HG02885 (cell line): ENCODE results near the gene CATSPER2.
"Not testable (repeated sequence)": the region's sequence is repeated elsewhere in the genome, so short reads cannot be mapped to it uniquely, and the experiment has no call there.

ENCODE experiments used
- ATAC-seq: cut with Tn5 transposase; IDR thresholded peaks from one replicate; pipeline ENCODE4 v1.9.1; 2021; ENCODE audit warnings: mild to moderate bottlenecking; ENCODE audit not compliant: unreplicated experiment, poor library complexity

Gene CATSPER2

GRCh38 chr15:43648649-43649429, at the start of gene CATSPER2:
Gene CATSPER2, minus strand, starts transcription at chr15:43648844. Its CDS starts 783 bp downstream, at chr15:43648061.
- no peak for ATAC-seq

DNA sequence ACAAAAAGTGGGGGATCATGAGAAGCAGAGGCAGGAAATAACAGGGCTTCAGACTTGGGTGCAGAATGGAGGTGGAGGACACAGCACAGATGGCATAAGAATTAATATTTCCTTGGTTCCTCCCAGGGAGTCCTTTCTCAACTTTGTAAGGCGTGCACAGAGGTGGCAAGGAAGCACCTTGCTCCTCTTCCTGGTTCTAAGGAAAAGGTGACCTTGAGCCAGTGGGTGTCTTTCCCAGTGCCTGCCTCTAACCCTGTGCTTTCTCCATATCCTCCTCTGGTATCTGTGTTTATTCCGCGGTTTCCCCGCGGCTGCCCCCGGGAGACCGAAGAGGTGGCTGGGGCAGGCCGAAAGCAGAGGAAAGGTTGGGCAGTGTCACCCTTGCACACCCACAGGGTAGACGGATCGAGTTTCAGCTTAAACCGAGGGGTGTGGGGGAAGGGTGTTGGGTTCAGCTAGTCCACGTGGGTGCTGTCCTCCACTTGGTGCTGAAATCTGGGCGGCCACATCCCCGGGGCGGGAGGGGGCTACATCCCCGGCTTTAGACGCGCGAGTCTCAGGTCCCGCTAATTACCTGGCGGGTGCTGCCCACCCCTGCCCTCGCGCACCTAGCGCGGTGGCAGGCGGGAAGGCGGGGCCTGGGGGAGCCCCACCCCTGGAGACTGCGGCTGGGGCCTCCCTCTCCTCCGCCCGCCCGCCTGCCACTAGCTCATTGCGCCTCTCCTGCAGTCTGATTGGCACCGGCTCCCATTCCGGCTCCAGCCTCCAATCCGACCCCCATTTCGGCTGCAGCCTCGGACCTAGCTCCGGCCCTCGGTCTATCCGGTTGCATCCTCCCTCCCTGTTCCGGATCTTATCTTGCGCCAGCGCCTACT, 44.7 kb upstream of the CATSPER2 start, which contains the start of gene CKMT1A:
Gene CKMT1A, plus strand, starts transcription at position 712 of the 875 bp plus-strand sequence. CDS start 192 bp downstream, outside the sequence.
- not testable (repeated sequence) for ATAC-seq

GRCh38 chr15:43692679-43693078, 44.0 kb upstream of the CATSPER2 start:
- not testable (repeated sequence) for ATAC-seq

DNA sequence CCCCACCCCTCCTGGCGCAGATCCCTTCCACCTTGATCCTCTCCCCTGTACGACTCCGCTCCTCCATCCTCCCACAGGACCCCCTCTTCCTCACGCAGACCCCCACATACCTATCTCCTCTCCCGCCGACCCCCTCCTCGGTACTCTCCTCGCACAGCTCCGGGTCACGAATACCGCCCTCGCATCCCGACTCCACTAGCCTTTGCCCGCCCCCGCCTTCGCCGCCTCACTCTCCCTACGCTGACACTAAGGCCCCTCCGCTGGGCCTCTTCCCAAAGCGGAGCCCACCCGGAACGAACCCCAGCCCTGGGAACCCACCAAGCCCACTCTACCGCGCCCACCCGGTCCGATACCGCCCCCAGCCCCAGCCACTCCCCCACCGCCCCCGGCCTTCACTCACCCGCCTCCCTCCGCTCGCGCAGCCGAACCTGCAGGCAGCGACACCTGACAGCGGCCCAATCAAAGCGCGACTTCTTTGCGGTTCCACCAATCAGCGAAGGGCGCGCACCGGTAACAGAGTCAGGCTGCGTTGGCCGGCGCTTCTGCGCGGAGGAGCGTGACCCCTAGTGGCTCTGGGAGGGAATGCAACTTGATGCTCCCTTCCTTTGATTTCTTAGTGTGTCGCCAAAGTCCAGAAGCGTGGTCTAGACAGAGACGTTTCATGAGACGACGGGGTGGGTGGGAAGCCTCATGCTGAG, 41.1 kb upstream of the CATSPER2 start:
- peak; percentile 99 for ATAC-seq

DNA sequence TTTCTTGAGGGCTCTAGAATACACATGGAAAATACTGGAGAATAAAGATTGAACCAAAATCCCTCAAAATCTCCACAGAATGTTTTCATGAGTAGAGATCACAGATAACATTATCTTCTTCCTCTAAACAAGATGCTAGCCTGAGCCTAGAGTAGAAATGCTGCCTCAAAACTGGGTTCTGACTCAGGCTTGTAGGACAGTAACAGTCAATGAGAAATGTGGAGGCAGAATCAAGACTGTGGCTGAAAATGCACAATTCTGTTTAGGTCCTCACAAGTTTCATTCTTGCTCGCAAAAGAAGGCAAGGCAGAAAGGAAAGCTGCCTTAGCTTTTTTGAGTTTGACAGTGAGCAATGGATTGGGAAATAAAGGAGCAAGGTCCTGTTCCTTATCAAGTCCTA, 25.5 kb upstream of the CATSPER2 start:
- ATAC-seq = not testable (repeated sequence)

GRCh38 chr15:43666177-43666576, 17.5 kb upstream of the CATSPER2 start:
- not testable (repeated sequence) for ATAC-seq

GRCh38 chr15:43663333-43663732, 14.7 kb upstream of the CATSPER2 start:
- ATAC-seq = not testable (repeated sequence)

DNA sequence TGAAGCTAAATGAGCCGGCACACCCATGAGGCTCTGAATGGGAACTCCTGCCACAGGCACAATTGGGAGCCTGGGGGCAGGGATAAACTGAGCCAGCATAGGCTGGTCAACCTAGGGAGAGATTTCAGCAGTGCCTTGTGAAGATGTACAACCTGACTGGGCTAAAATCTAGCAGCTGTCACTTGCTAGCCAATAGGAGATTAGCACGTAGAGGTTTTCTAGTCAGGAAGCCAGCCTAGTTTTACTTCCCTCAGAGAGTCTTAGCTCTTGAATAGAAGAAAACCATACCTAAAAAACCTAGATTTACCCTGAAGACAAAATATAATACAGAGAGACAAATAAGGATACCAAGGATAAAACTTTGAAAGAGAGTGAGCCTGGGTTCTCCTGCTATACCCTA, 13.6 kb upstream of the CATSPER2 start:
- ATAC-seq = not testable (repeated sequence)

GRCh38 chr15:43659727-43660126, 11.1 kb upstream of the CATSPER2 start:
- ATAC-seq = not testable (repeated sequence)

- not testable (repeated sequence) for ATAC-seq
Observed at GRCh38 chr15:43649430-43649926, 834 bp upstream of the CATSPER2 start.

- ATAC-seq = peak; percentile 72
Observed at GRCh38 chr15:43638464-43639204, 10.0 kb downstream of the CATSPER2 start.

GRCh38 chr15:43626937-43627336, 21.7 kb downstream of the CATSPER2 start:
- not testable (repeated sequence) for ATAC-seq

DNA sequence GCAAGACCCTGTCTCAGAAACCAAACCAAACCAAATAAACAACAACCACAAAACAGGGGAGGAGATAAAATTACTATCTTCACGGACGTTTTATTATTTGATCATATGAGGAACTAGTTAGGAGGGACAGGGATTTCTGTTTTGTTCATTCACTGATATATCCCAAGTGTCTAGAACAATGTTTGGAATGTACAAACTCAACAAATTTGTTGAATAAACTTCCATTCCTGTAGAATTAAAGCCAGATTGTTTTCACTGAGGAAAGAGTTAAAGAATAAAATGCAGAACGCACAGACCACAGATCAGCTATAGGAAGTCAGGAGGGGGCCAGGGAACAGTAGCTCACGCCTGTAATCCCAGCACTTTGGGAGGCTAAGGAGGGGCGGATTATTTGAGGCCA, 23.5 kb downstream of the CATSPER2 start:
- no peak for ATAC-seq

GRCh38 chr15:43622068-43622799, 26.4 kb downstream of the CATSPER2 start:
- ATAC-seq = not testable (repeated sequence)

DNA sequence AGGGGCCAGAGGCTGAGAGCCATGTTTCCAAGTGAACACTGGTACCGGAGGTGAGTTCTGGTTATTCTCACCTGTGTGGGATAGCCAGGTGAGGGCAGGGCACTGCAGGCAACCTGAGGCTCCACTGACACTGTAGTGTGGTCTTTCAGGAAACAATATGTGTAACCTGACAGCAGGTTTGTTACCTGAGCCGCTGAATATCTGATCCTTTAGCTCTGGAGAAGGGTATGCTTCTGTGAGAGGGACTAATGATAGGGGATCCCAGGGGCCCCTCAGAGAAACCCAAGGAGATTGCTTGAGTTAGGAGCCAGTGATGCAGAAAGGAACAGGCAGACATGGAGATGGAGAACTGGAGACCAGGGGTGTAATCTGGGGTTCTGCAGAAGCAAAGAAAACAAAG, 29.9 kb downstream of the CATSPER2 start, which contains the start of gene STRC:
Gene STRC, minus strand, starts transcription at position 101 of the 400 bp plus-strand sequence. Its CDS starts 78 bp downstream, at position 23.
- not testable (repeated sequence) for ATAC-seq

- ATAC-seq = not testable (repeated sequence)
Observed at GRCh38 chr15:43617750-43618149, 30.9 kb downstream of the CATSPER2 start.

- not testable (repeated sequence) for ATAC-seq
Observed at GRCh38 chr15:43602233-43602632, 46.4 kb downstream of the CATSPER2 start.

- ATAC-seq = not testable (repeated sequence)
Observed at GRCh38 chr15:43600200-43600599, 48.4 kb downstream of the CATSPER2 start.

GRCh38 chr15:43599131-43599530, 49.5 kb downstream of the CATSPER2 start:
- ATAC-seq = not testable (repeated sequence)
